Hematopoietic multipotent progenitor cell treated with erythropoietin and hydrocortisone succinate and interleukin-3 and kit ligand, for 8 days (in vitro differentiated cells): Measurements from ENCODE around the gene RNF130.

Experiments used
- DNase-seq: peaks from one replicate; pipeline ENCODE4 v3.0.0-alpha.2; 2015

The RNF130 gene

DNA sequence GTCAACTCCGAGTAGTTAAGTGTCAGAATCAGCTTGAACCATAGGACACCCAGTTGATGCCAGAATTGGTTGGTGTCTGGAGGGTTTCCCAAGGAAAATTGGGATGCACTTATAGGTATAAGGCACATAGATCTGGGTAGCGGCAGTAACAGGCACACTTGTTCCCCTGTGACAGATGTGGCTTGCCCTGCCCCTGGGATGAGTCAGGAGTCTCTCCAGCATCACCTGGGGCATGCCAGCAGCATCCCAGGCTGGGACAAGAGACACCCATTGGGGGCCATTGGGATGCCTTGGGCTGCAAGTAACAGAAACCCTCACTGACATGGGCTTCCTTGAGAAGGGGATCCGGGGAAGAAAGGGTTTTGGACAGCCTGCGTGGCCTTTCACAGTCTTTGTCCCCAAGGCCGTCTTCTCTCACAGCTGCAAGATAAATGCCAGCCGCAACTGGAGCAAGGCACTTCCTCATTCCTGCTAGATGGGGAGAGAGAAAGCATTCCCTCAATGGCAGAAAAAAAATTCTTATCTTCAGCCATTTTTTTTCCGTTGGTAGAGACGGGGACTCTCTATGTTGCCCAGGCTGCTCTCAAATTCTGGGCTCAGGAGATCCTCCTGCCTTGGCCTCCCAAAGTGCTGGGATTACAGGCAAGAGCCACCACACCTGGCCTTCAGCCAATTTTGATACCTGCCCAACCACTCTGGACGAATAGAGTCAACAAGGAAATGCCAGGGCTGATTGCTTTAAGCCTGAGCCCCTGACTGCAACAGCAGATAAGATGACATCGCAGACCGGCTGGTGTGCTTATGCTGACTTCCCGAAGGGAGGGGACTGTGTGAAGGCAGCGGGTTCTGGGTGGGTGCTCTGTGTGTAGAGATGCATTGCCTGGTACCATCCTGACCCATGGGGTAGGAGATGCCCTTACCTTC lies 13.3 kb upstream of the RNF130 start:
- peak; percentile 88 for DNase-seq

DNA sequence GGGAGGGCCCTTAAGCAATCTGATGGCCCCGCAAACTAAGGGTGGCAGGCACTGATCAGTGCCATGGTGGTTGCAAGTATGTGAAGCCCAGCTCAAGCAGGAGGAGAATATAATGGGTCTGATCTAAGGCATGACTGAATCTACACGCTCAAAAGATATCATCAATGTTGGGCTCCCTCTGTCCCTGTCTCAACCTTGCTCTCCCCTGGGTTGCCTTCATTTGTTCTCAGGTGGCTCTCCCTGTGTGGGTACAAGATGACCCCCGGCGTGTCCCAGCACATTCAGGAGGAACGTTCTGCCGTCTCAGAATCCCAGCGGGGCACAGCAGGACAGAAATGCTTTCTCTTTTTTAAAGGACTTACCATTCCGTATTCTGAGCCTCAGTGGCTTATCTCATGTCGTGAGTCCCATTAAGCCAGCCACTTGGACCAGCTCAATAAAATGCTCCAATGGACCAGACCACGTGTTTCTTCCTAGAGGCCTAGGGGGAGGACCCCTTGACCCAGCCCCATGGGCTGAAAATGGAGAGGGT lies 12.0 kb upstream of the RNF130 start:
- no peak for DNase-seq

DNA sequence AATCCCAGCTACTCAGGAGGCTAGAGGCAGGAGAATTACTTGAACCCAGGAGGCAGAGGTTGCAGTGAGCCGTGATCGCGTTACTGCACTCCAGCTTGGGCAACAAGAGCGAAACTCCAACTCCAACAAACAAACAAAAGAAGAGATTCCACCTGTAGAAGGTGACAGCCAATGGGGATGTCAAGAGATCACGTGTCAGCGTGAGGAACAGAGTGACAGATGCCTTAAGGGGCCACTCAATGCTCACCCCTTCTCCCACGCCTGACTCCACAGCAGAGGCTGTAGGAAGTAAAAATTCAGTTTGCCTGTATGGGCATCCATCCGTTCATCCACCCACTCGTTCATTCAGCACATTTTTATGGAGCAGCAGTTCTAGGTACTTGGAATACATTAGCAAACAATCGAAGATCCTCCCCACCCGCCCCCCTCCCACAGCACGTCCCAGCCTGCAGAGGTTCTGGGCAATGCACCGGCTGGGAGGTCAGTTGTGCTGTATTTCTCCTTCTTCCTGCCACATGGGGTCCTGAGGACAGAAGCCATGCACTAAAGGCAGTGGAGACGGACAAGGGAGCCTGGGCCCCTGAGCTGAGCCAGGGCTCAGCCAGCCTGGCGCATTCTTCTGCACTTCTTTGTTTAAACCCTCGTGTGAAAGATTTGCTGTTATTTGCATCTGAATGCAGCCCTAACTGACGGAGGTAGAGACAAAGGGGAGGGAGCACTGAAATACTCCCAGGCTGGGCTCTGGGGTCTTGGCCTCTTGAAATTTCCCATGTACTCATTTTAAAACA lies 11.3 kb upstream of the RNF130 start:
- no peak for DNase-seq

DNA sequence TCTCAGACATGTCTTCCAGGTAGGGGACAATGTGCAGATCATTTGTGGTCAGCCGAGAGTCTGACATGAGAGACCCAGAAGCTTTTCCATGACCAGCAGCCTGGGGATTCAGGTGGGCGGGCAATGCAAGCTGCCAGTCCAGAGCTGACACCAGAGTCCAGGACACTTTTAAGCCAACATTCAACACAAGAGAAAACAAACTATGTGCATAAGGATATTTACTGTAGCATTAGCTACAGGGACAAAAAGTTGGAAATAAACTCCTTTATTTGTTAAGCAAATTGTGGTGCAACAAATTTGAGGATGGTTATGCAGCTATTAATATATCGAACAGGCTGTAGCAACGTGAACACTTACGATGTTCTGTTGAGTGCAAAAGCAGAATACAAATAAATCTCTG lies 9.9 kb upstream of the RNF130 start:
- DNase-seq, result no peak

DNA sequence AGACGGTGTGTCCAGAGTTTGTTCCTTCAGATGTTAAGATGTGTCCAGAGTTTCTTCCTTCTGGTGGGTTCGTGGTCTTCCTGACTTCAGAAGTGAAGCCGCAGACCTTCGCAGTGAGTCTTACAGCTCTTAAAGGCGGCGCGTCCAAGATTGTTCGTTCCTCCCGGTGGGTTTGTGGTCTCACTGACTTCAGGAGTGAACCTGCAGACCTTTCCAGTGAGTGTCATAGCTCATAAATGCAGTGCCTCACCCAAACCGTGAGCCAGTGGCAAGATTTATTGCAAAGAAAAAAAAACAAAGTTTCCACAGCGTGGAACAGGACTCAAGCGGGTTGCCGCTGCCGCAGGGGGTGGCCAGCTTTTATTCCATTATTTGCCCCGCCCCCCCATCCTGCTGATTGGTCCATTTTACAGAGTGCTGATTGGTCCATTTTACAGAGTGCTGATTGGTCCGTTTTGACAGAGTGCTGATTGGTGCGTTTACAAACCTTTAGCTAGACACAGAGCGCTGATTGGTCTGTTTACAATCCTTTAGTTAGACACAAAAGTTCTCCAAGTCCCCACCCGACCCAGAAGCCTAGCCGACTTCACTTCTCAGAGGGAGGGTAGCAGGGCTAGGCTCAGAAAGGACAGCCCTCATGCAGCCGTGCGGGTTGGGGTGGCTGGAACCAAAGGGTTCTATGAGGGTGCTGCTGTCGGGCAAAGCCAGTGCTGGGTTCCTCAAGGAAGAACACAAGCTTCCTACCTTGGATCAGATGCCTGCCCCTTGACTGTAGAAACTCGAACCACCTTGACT lies 9.1 kb upstream of the RNF130 start:
- no peak for DNase-seq

DNA sequence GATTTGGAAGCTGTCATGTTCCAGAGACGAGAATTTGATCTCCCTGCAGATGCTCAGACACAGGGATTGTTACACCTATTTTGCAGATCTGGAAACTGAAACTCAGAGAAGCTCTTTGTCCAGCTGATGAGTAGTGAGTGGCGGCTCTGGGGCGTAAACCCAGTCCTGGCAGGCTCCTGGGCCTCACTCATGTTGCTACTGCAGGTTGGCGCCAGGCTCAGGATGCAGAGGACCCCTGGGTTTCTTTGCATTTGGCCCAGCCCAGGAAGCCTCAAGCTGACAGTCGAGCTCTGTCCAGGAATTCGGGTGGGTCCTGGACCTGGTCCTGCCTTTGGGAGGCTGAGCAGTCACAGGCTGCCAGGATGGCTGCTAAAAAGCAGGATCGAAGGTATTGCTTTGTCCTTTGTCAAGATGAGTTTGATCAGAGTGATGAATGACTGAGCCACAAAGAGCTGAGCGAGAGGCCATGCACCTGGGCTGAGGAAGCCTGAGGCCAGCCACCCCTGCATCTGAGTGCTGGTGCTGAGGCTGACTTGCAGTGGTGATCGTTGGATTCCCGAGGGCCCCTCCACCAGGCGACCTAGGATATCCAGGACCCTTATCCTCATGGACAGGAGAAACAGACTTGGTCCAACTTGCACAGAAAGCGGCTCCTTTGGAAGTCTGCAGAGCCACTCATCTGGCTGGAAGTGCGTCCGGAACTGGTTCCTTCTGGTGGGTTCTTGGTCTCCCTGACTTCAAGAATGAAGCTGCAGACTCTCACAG lies 8.3 kb upstream of the RNF130 start:
- no peak for DNase-seq

DNA sequence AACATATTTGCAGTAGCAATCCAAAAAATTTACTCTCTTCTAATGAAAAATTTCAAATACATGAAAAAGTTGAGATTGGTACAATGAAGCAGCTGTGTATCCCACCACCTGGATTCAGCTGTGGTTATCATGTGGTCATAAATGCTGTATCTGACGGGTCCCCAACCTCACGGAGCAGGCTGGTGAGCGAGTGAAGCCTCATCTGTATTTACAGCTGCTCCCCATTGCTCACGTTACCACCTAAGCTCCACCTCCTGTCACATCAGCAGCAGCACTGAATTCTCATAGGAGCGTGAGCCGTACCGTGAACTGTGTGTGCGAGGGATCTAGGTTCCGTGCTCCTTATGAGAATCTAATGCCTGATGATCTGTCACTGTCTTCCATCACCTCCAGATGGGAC lies 6.8 kb upstream of the RNF130 start:
- no peak for DNase-seq

DNA sequence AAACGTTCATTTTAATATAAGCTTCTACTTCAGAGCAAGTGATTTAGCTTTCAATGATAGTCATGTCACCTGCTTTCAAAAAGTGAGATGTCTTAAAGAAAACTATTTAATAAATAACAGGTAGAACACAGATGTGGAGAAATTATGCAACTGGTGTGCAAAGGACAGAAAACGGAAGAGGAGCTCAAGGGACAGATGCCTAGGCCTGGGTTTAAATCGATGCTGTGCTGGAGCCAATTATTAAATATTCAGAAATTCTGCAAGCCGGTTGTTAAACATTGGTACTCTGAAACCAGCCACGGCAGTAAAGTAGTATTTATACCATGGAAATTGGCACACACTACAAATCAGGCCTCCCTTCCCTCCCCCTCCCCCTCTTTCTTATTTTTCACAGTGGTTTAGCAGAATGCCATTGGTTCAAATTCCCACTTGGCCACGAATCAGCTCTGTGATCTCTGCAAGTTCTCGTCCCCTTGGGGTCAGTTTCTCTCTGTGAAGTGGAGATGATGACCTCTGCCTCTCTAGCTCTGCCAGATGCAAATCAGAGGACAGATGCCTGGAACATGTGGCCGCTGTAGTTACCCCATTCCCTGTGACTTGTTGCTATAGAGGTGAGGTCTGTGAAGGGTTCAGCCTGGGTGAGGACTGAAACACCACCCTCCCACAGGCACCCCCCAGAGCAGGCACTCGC lies 6.2 kb upstream of the RNF130 start:
- DNase-seq, result no peak

DNA sequence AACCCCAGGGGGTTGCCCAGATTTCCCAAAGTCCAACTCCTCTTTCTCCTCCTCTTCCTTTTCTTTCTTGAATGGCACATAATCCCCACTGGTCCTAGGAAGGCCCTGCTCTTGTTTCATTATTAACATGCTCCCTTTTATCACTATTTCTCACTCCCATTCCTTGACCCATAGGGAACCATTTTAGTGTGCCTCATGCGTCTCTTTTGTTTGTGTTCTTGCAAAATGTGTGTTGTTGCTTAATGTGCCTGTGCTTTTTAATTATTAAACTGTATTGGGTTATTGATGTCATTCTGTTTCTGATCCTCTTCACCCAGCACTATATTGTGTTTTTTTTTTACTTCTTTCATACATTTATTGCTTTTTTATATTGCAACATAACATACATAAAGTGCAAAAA lies 4.1 kb upstream of the RNF130 start:
- DNase-seq, result no peak

DNA sequence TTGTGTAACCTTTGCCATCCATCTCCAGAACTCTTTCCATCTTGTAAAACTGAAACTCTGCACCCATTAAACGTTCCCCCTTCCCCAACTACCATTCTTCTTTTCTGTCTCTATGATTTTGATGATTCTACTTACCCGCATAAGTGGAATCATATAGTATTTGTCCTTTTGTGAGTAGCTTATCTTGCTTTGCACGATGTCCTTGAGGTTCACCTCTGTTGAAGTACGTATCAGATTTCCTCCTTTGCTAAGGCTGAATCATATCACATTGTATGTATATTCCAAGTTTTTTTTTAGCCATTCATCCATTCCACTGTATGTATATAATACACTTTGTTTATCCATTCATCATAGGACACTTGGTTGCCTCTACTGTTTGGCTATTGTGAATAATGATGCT lies 2.9 kb upstream of the RNF130 start:
- DNase-seq, result no peak

DNA sequence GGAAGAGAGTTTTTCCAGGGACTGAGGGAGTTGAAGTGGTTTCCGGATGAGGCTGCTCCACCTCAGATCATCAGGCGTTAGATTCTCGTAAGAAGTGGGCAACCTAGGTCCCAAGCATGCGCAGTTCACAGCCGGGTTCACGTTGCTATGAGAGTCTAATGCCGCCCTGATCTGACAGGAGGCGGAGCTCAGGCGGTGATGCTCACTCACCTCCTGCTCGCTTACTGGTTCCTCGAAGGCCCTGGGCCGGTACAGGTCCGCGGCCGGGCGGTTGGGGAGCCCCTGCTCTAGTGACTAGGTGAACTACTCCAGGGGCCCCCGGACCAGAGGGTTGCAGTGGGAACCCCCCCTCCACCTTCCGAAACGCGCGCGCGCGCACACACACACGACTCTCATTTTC lies 997 bp upstream of the RNF130 start:
- DNase-seq, result no peak

DNA sequence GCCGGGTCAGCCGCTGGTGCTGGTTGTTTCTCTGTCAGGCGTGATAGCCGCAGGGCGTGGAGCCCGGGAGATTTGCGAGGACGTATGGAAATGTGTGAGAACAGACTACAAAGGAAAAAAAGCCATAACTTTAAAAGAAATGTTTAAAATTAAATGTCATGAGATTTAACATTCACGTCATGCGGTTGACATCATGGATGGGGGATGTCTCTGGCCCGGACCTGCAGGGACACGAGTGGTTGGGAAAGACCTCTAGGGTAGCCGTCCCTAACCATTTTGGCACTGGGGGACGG lies 643 bp upstream of the RNF130 start:
- DNase-seq, result no peak

DNA sequence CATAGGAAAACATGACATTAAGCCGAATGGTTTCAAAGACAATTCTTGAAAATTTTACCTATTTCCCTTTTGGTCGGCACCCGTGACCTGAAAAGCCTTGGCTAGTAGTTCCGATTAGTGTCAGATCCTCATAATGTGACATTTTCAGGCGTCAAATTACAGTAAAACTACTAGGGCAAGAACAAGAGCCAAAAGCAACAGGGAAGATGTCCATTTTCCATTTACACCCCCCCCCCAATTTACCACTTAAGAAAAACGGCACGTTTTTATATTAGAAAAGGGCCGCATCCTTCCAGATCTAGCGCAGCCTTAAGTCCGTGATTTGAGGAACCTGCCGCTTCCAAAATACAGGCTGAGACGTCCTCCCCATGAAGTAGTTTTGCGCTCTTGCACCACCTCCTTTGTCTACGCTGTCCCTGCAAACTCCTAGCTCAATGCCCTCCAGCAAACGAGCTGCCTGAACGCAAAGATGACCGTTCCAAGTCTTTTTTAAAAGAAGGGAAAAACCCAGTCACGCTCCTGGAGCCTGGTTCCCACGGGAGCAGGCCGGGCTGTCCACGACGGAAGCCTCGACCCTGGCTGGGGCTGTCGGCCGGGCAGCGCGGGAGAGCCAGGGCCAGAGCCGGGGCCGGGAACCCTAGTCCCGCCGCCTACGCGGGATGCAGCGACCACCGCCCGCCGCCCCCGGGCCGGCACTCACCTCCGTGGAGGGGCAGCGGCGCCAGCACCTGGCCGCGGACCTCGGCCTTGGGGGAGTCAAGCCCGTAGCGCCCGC lies 616 bp downstream of the RNF130 start:
- peak; percentile 41 for DNase-seq

DNA sequence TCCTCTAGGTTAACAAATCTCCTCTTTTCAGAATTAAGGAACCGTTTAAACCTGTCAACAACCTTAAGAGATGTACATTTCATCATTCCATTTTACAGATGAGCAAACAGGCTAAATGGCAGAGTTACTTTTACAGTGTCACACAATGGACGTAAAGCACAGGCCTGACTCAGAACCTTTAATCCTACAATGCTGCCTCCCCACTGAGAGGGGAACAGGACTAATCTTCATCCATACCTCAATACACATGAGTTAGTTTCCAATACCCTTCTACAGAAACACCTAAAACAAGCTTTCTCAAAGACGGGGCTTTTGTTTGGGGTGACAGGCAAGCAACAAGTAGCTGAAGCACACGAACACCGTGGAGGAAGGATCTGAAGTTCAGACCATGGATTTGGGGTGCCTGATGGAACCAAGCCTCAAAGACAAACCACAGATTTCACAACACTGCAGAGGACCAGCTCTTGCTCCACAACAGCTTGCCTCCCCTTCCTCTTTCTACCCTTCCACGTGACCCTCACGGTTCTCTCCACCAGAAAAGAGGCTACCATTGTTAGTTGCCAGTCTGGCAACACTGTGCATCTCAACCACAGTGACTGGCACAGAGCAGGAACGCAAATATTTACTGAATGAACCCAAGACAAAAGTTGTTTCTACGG lies 1.8 kb downstream of the RNF130 start:
- DNase-seq, result peak; percentile 58

DNA sequence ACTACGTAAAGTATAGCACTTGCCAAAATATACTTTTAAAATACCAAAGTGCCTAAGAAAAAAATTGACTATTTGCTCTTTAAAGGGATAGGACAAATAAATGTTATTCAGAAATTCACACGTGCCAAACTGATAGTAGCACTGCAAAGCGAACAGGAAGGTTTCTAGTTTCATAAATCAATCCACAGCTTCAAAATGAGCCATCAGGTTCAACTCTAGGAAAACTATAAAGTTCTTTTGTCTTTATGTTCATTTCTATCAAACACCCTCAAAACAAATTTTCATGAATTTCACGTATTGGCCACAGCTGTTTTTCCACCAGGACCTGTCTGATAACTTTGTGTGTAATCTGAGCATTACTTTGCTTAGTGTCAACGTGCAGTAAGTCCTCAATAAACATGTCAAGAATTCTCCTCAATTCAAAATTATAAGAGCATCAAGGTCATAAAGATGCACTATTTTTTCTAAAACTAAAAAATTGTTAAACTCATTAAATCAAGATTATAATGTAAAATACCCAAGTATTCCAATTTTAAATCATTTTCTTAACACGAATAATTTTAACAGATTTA lies 3.0 kb downstream of the RNF130 start:
- no peak for DNase-seq

DNA sequence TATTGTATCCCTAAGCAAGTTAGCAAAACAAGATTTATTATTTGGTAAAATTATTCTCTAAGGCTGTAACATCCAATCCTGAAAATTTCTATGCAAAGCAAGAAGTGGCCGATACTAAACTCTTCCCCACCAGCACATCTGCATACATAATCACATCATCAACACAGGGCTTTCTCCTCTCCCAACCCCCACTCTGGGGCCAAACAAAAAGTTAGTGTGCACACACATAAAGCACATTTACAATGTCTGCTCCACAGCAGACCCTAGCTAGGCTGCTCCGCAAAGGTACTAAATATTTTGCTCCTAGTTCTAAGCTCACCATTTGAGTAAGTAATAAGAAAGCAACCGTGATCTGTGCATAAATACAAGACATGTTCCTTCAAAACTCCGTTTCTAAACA lies 3.6 kb downstream of the RNF130 start:
- peak; percentile 41 for DNase-seq

DNA sequence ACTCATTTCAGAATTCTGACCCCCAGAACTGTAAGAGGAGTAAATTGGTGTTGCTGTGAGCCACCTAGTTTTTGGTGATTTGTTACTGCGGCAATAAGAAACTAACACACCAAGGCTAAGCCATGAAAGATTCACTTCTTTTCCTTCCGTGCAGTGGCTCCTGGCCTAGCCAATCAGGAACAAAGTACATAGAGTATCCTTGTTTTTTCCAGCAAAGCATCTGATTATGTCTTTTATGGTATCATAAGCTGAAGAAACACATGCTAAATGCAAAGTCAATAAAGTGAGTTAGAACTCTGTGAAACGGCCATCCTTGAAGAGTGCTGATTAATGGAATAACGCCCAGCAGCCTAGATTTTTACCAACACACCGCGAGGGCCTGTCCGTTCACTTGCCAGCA lies 11.4 kb downstream of the RNF130 start:
- DNase-seq, result no peak

DNA sequence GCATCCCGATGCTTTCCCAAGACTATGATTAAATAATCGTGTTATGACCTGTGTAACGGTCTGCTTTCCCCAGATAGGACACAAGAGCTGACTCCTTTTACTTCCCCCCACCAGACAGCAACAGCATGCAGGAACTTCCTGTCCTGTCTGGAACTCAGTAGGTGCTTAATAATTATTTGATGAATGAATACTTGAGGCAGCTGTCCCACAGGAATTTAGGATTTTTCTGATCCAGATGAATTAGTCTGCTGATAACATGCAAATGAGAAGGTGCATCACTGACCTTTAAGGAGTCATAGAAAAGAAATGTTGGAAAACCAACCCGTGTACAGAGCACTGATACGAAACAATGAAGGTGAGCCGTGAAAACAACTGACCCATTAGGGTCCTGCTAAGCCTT lies 12.2 kb downstream of the RNF130 start:
- DNase-seq, result no peak

DNA sequence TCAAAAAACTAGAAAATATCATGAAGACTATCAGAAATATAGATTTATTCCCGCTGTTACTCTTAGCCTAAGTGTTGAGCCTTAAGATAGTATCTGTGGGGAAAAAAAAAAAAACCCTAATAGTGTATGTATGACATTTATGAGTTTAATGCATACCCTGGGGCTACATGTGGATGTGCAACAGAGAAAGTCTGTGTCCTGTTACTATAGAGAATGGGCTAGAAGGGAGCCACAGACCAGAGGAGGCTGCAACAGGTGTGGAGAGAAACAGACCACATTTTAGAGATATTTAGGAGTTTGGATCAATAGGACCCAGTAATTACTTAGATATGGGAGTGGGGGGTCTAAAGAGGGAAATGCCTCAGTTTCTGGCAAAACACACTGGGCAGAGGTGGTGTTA lies 15.4 kb downstream of the RNF130 start:
- no peak for DNase-seq

DNA sequence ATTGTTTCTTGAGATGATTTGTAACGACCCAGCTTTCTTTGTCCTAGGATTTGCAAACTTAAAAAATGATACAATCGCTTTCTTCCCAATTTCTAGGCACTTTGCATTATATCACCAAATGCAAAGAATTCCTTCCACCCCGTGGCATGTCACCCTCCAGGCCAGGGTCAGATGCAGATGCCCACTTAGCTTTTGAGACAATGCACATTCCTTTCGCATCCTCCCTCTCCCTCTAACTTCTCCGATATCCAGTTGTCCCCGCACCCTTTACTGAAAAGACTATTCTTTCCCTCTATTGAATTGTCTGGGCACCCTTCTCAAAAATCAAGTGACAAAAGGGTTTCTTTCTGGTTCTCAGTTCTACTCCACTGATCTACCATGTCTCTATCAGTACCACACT lies 17.3 kb downstream of the RNF130 start:
- DNase-seq, result no peak
